Measurements from ENCODE around the gene ATP1A1. TPM values are rescaled to one million over a fixed set of nuclear protein-coding genes. Genes with fewer than 3 reads are reported as not detected.

Gene ATP1A1
- total RNA-seq, 1 donor from 2014 or later, result 216 TPM

- no peaks in the 10 kb centered on the region for H3K27me3 ChIP-seq (ENCODE audit: control insufficient read depth, insufficient read depth, low read length)
- no peak for TF ChIP-seq CTCF (IDR thresholded peaks at IDR 0.05; ENCODE audit: insufficient read depth, low read length, poor library complexity, severe bottlenecking)
- H3K36me3 ChIP-seq (ENCODE audit: control insufficient read depth, insufficient read depth, low read length), result peaks cover 5% of the 10 kb centered on the region
- no peak overlapping the region for H3K4me3 ChIP-seq (ENCODE audit: low read depth, low read length)
- DNase-seq (ENCODE audit: low read depth), result no peak
Observed at GRCh38 chr1:116390195-116390594, 17.2 kb downstream of the ATP1A1 start.

GRCh38 chr1:116391185-116391584, 18.1 kb downstream of the ATP1A1 start:
- no peaks in the 10 kb centered on the region for H3K27me3 ChIP-seq (ENCODE audit: control insufficient read depth, insufficient read depth, low read length)
- no peak for TF ChIP-seq CTCF (IDR thresholded peaks at IDR 0.05; ENCODE audit: insufficient read depth, low read length, poor library complexity, severe bottlenecking)
- peaks cover 5% of the 10 kb centered on the region for H3K36me3 ChIP-seq (ENCODE audit: control insufficient read depth, insufficient read depth, low read length)
- no peak overlapping the region for H3K4me3 ChIP-seq (ENCODE audit: low read depth, low read length)
- DNase-seq (ENCODE audit: low read depth), result no peak

- no peak for TF ChIP-seq CTCF (IDR thresholded peaks at IDR 0.05; ENCODE audit: insufficient read depth, low read length, poor library complexity, severe bottlenecking)
- H3K36me3 ChIP-seq (ENCODE audit: control insufficient read depth, insufficient read depth, low read length), result peaks cover 6% of the 10 kb centered on the region
Observed at GRCh38 chr1:116392717-116393404, 19.8 kb downstream of the ATP1A1 start.

GRCh38 chr1:116393792-116394191, 20.7 kb downstream of the ATP1A1 start:
- TF ChIP-seq CTCF (IDR thresholded peaks at IDR 0.05; ENCODE audit: insufficient read depth, low read length, poor library complexity, severe bottlenecking), result no peak
- Histone ChIP-seq H3K36me3 (ENCODE audit: control insufficient read depth, insufficient read depth, low read length) (peaks cover 9% of the 10 kb centered on the region), H3K27me3 (ENCODE audit: control insufficient read depth, insufficient read depth, low read length) (no peaks in the 10 kb centered on the region), H3K4me3 (ENCODE audit: low read depth, low read length) (no peak overlapping the region)
- DNase-seq (ENCODE audit: low read depth), result no peak

More at GRCh38 chr1:116392717-116393404, 19.8 kb downstream of the ATP1A1 start:
- Histone ChIP-seq H3K27me3 (ENCODE audit: control insufficient read depth, insufficient read depth, low read length) (no peaks in the 10 kb centered on the region), H3K4me3 (ENCODE audit: low read depth, low read length) (no peak overlapping the region)
- DNase-seq (ENCODE audit: low read depth), result no peak

GRCh38 chr1:116394270-116394669, 21.2 kb downstream of the ATP1A1 start:
- H3K27me3 ChIP-seq (ENCODE audit: control insufficient read depth, insufficient read depth, low read length), result no peaks in the 10 kb centered on the region
- peaks cover 9% of the 10 kb centered on the region for H3K36me3 ChIP-seq (ENCODE audit: control insufficient read depth, insufficient read depth, low read length)
- TF ChIP-seq CTCF (IDR thresholded peaks at IDR 0.05; ENCODE audit: insufficient read depth, low read length, poor library complexity, severe bottlenecking), result no peak
- DNase-seq (ENCODE audit: low read depth), result no peak
- no peak overlapping the region for H3K4me3 ChIP-seq (ENCODE audit: low read depth, low read length)

GRCh38 chr1:116396769-116397168, 23.7 kb downstream of the ATP1A1 start:
- TF ChIP-seq CTCF (IDR thresholded peaks at IDR 0.05; ENCODE audit: insufficient read depth, low read length, poor library complexity, severe bottlenecking), result no peak
- H3K4me3 ChIP-seq (ENCODE audit: low read depth, low read length), result no peak overlapping the region
- DNase-seq (ENCODE audit: low read depth), result no peak
- H3K36me3 ChIP-seq (ENCODE audit: control insufficient read depth, insufficient read depth, low read length), result peaks cover 6% of the 10 kb centered on the region
- no peaks in the 10 kb centered on the region for H3K27me3 ChIP-seq (ENCODE audit: control insufficient read depth, insufficient read depth, low read length)
